Smooth muscle cell (in vitro differentiated cells): ENCODE measurements around the gene BTNL2. TPM values are rescaled to one million over a fixed set of nuclear protein-coding genes. Genes with fewer than 3 reads are reported as not detected.

Experiments used
- DNase-seq: peaks from one replicate; lab custom pipeline; 2025; ENCODE audit not compliant: unreplicated experiment; lab: John Stamatoyannopoulos, UW
- H2AFZ ChIP-seq: fragments of 200-600 bp; sonication (generic); 2 replicates; pipeline ENCODE4 v1.6.0; 2016; ENCODE audit warnings: antibody characterized with exemption, low read depth, mild to moderate bottlenecking
- H3F3A ChIP-seq: fragments of 200-600 bp; sonication (generic); 2 replicates; pipeline ENCODE4 v1.6.0; 2017; ENCODE audit warnings: antibody characterized with exemption, low read depth
- H3K27ac ChIP-seq: fragments of 200-600 bp; sonication (generic); 2 replicates; pipeline ENCODE4 v1.5.1; 2016; ENCODE audit warnings: low read depth, mild to moderate bottlenecking
- H3K27me3 ChIP-seq: fragments of 200-600 bp; sonication (generic); 2 replicates; pipeline ENCODE4 v1.6.1; 2016; ENCODE audit warnings: low read depth, mild to moderate bottlenecking
- H3K36me3 ChIP-seq: fragments of 200-600 bp; sonication (generic); 2 replicates; pipeline ENCODE4 v1.5.1; 2016; ENCODE audit warnings: low read depth
- H3K4me1 ChIP-seq: fragments of 200-600 bp; sonication (generic); 2 replicates; pipeline ENCODE4 v1.5.1; 2016; ENCODE audit warnings: low read depth
- H3K4me2 ChIP-seq: fragments of 200-600 bp; sonication (generic); 2 replicates; pipeline ENCODE4 v1.6.0; 2016; ENCODE audit warnings: mild to moderate bottlenecking
- H3K4me3 ChIP-seq: fragments of 200-600 bp; sonication (generic); 2 replicates; pipeline ENCODE4 v1.5.1; 2016; ENCODE audit warnings: mild to moderate bottlenecking
- H3K79me2 ChIP-seq: fragments of 200-600 bp; sonication (generic); 2 replicates; pipeline ENCODE4 v1.6.0; 2016; ENCODE audit warnings: low read depth, mild to moderate bottlenecking
- H3K9ac ChIP-seq: fragments of 200-600 bp; sonication (generic); 2 replicates; pipeline ENCODE4 v1.6.0; 2016; ENCODE audit warnings: low read depth
- H3K9me3 ChIP-seq: fragments of 200-600 bp; sonication (generic); replicated peaks from 2 replicates; pipeline ENCODE4 v1.5.1; 2016; ENCODE audit warnings: low read depth
- H4K20me1 ChIP-seq: fragments of 200-600 bp; sonication (generic); 2 replicates; pipeline ENCODE4 v1.6.0; 2016; ENCODE audit warnings: low read depth
- WGBS: methylation state at CpG from one replicate; pipeline ENCODE4 v1.1.7; 2016; ENCODE audit warnings: low lambda C conversion rate; 5-methylcytosine and 5-hydroxymethylcytosine counted together
- polyA plus RNA-seq: library from polyadenylated mRNA; unstranded; fragments of >200 nt; fragmentation: Nextera tagmentation; extraction: Ambion mirVana; gene quantifications from 2 replicates; pipeline ENCODE4 v1.2.1, GENCODE V29; 2016
- total RNA-seq: library from RNA; depleted of rRNA; stranded (reverse); fragments of >200 nt; gene quantifications from 2 replicates; pipeline ENCODE4 v1.2.3, GENCODE V29; 2014
- TF ChIP-seq, protein P1 (sequence below): fragments of 200-600 bp; sonication (generic); IDR thresholded peaks from 2 replicates; pipeline ENCODE4 v1.5.1; 2017; ENCODE audit warnings: borderline replicate concordance, mild to moderate bottlenecking, antibody characterized with exemption; ENCODE audit not compliant: insufficient read depth, poor library complexity, severe bottlenecking

Gene BTNL2
- total and polyA plus RNA-seq, 2 experiments from 2014 or later, result not detected

DNA sequence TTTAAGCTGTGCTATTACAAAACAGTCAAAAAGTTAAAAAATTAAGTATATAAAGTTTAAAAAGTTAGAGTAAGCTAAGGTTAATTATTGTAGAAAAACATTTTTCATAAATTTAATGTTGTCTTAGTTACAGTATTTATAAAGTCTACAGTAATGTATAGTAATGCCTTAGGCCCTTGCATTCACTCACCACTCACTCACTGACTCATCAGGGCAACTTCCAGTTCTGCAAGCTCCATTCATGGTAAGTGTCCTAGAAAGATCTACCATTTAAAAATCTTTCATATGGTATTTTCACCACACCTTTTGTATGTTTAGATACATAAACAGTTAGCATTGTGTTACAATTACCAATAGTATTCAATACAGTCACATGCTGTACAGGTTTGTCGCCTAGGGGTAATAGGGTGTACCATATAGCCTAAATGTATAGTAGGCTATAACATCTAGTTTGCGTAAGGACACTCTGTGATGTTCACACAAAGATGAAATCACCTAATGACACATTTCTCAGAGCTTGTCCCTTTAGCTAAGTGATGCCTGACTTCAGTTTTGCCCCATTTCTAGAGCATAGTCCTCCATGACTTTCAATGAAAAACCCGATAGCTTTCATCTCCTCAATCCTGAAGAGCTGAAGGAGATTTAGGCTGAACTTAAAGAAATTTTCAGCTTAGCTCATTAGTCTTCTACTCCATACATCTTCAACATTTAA, 17.8 kb upstream of the BTNL2 start:
- DNase-seq, result no peak
- no peaks in the 10 kb centered on the region for H3F3A ChIP-seq
- no peak overlapping the region for H3K9ac ChIP-seq
- TF ChIP-seq, protein P1, sequence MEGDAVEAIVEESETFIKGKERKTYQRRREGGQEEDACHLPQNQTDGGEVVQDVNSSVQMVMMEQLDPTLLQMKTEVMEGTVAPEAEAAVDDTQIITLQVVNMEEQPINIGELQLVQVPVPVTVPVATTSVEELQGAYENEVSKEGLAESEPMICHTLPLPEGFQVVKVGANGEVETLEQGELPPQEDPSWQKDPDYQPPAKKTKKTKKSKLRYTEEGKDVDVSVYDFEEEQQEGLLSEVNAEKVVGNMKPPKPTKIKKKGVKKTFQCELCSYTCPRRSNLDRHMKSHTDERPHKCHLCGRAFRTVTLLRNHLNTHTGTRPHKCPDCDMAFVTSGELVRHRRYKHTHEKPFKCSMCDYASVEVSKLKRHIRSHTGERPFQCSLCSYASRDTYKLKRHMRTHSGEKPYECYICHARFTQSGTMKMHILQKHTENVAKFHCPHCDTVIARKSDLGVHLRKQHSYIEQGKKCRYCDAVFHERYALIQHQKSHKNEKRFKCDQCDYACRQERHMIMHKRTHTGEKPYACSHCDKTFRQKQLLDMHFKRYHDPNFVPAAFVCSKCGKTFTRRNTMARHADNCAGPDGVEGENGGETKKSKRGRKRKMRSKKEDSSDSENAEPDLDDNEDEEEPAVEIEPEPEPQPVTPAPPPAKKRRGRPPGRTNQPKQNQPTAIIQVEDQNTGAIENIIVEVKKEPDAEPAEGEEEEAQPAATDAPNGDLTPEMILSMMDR, result no peak
- peak overlapping the region; percentile 70 for H3K27ac ChIP-seq
- no peaks in the 10 kb centered on the region for H3K4me1 ChIP-seq
- peaks cover 7% of the 10 kb centered on the region for H3K27me3 ChIP-seq
- H3K4me2 ChIP-seq, result no peak overlapping the region
- H3K36me3 ChIP-seq, result no peaks in the 10 kb centered on the region
- H3K79me2 ChIP-seq, result no peaks in the 10 kb centered on the region
- H3K9me3 ChIP-seq, result no peaks in the 10 kb centered on the region
- WGBS, result 92% methylated on average over 3 of the region's 3 CpGs
- no peak overlapping the region for H2AFZ ChIP-seq
- no peak overlapping the region for H3K4me3 ChIP-seq
- H4K20me1 ChIP-seq, result no peaks in the 10 kb centered on the region

DNA sequence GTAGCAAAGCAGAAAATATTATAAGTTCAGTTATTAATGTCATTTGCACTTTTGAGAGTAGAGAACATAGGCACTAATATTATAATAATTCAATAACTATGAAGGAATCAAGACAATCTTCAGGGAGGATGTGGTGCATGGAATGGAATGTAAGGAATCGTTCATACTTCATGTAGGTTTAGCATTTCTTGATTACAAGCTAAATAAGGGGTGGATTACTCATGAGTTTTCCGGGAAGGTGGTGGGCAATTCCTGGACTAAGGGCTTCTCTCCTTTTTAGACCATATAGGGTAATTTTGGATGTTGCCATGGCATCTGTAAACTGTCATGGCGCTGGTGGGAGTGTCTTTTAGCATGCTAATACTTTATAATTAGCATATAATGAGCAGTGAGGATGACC, 9.1 kb upstream of the BTNL2 start:
- H3F3A ChIP-seq, result no peaks in the 10 kb centered on the region
- H3K4me2 ChIP-seq, result peak overlapping the region; percentile 80
- peaks cover 42% of the 10 kb centered on the region for H3K27me3 ChIP-seq
- H3K4me1 ChIP-seq, result no peaks in the 10 kb centered on the region
- peak overlapping the region; percentile 71 for H2AFZ ChIP-seq
- no peak for DNase-seq
- H3K4me3 ChIP-seq, result no peak overlapping the region
- no peak overlapping the region for H3K27ac ChIP-seq
- no peak overlapping the region for H3K9ac ChIP-seq
- no peaks in the 10 kb centered on the region for H4K20me1 ChIP-seq
- TF ChIP-seq, protein P1, result no peak
- H3K9me3 ChIP-seq, result no peaks in the 10 kb centered on the region
- H3K36me3 ChIP-seq, result no peaks in the 10 kb centered on the region
- H3K79me2 ChIP-seq, result no peaks in the 10 kb centered on the region
- 69% methylated on average over 3 of the region's 3 CpGs for WGBS

DNA sequence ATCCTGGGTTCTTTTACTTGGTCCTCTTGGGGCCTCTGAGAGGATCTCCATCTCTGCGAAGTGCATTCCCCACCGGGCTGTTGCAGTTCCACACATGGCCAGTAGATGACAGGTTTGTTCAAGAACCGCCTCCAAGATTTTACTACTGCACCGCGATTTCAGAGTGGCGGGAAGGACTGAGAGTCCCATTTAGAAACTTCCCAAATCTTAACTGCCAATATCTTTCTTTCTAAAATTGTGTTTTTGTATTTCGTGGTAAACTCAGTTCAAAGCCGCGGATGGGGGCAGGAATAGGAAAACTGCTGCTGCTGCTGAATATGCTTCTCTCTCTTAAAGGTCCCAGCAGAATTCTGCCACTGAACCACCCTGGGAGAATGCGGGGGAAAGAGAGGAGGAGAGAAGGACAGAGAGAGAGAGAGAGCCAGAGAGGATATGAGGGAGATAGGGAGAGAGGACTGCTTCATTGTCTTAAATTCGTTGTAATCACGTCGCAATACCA, 8.6 kb upstream of the BTNL2 start:
- Histone ChIP-seq H4K20me1 (no peaks in the 10 kb centered on the region), H3K27ac (no peak overlapping the region), H2AFZ (peak overlapping the region; percentile 71), H3K4me2 (peak overlapping the region; percentile 80), H3K4me1 (no peaks in the 10 kb centered on the region), H3F3A (no peaks in the 10 kb centered on the region), H3K9ac (no peak overlapping the region), H3K27me3 (peaks cover 42% of the 10 kb centered on the region), H3K79me2 (no peaks in the 10 kb centered on the region), H3K36me3 (no peaks in the 10 kb centered on the region), H3K4me3 (peak overlapping the region; percentile 33), H3K9me3 (no peaks in the 10 kb centered on the region)
- 13% methylated on average over 13 of the region's 13 CpGs for WGBS
- TF ChIP-seq, protein P1, result peak; percentile 96
- peak; percentile 30 for DNase-seq
